Neuronal stem cell (in vitro differentiated cells): ENCODE measurements around the gene PLD5.

Experiments
- DNase-seq: peaks from one replicate; pipeline ENCODE4 v3.0.0-alpha.2; 2013; ENCODE audit warnings: low spot score
- H2AFZ ChIP-seq: one replicate; pipeline ENCODE4 v1.6.1; 2013; ENCODE audit warnings: mild to moderate bottlenecking, low read length, inconsistent platforms
- H2AK5ac ChIP-seq: 2 replicates; pipeline ENCODE4 v1.6.1; 2013; ENCODE audit warnings: low read depth, mild to moderate bottlenecking, inconsistent platforms, low read length, moderate library complexity, mixed read lengths
- H2BK120ac ChIP-seq: 2 replicates; pipeline ENCODE4 v1.6.1; 2013; ENCODE audit warnings: low read depth, mild to moderate bottlenecking, inconsistent platforms, low read length, moderate library complexity, mixed read lengths
- H2BK12ac ChIP-seq: one replicate; pipeline ENCODE4 v1.6.1; 2013; ENCODE audit warnings: low read length, inconsistent platforms
- H2BK15ac ChIP-seq: 2 replicates; pipeline ENCODE4 v1.6.1; 2013; ENCODE audit warnings: mild to moderate bottlenecking, low read length, inconsistent platforms, mixed read lengths
- H2BK5ac ChIP-seq: one replicate; pipeline ENCODE4 v1.6.1; 2013; ENCODE audit warnings: inconsistent platforms, mild to moderate bottlenecking, low read length, moderate library complexity
- H3K14ac ChIP-seq: one replicate; pipeline ENCODE4 v1.6.1; 2013; ENCODE audit warnings: low read length, inconsistent platforms
- H3K18ac ChIP-seq: 2 replicates; pipeline ENCODE4 v1.6.1; 2013; ENCODE audit warnings: low read length, inconsistent platforms
- H3K23ac ChIP-seq: 2 replicates; pipeline ENCODE4 v1.6.1; 2013; ENCODE audit warnings: low read depth, mild to moderate bottlenecking, mixed read lengths, low read length, inconsistent platforms; ENCODE audit not compliant: poor library complexity
- H3K27ac ChIP-seq: replicated peaks from 3 replicates; pipeline ENCODE4 v1.5.1; 2013; ENCODE audit warnings: low read length, inconsistent platforms
- H3K27me3 ChIP-seq, 3 experiments: 2 replicates each; pipeline ENCODE4 v1.6.1; 2013; ENCODE audit warnings: low read length in 3 of 3, mild to moderate bottlenecking in 2 of 3, inconsistent platforms in 1 of 3, low read depth in 1 of 3, mixed read lengths in 1 of 3, moderate library complexity in 1 of 3; ENCODE audit not compliant: control insufficient read depth in 3 of 3, insufficient read depth in 3 of 3
- H3K36me3 ChIP-seq, 2 donors: replicated peaks in 1 of 2; 2 replicates each; pipeline ENCODE4 v1.6.1; 2013; ENCODE audit warnings: low read length in 2 of 2; ENCODE audit not compliant: control insufficient read depth in 2 of 2, insufficient read depth in 2 of 2
- H3K4ac ChIP-seq: 2 replicates; pipeline ENCODE4 v1.6.1; 2013; ENCODE audit warnings: inconsistent platforms, mild to moderate bottlenecking, low read length, moderate library complexity
- H3K4me1 ChIP-seq, 2 donors: 1 replicate in 1 of 2; 2 replicates in 1 of 2; pipeline ENCODE4 v1.6.1; 2013; ENCODE audit warnings: low read length in 2 of 2, low read depth in 1 of 2; ENCODE audit not compliant: control insufficient read depth in 2 of 2, insufficient read depth in 1 of 2
- H3K4me2 ChIP-seq: one replicate; pipeline ENCODE4 v1.6.1; 2013; ENCODE audit warnings: mild to moderate bottlenecking, low read length, inconsistent platforms; ENCODE audit not compliant: insufficient read depth, poor library complexity, severe bottlenecking
- H3K4me3 ChIP-seq, 2 donors: 2 replicates each; pipeline ENCODE4 v1.5.1; 2013; ENCODE audit warnings: low read length in 2 of 2, mild to moderate bottlenecking in 2 of 2, inconsistent platforms in 1 of 2, moderate library complexity in 1 of 2
- H3K79me1 ChIP-seq: one replicate; pipeline ENCODE4 v1.6.1; 2013; ENCODE audit warnings: low read depth, mild to moderate bottlenecking, inconsistent platforms, low read length, moderate library complexity
- H3K9ac ChIP-seq: one replicate; pipeline ENCODE4 v1.6.1; 2013; ENCODE audit warnings: mild to moderate bottlenecking, low read depth, low read length, inconsistent platforms; ENCODE audit not compliant: poor library complexity
- H3K9me3 ChIP-seq, 2 donors: replicated peaks in 1 of 2; 2 replicates each; pipeline versions ENCODE3 to v1.6.1; 2013; ENCODE audit warnings: low read length in 2 of 2, mild to moderate bottlenecking in 2 of 2, inconsistent platforms in 1 of 2, low read depth in 1 of 2, mixed read lengths in 1 of 2, moderate library complexity in 1 of 2; ENCODE audit not compliant: control insufficient read depth in 2 of 2, insufficient read depth in 1 of 2
- H4K8ac ChIP-seq: one replicate; pipeline ENCODE4 v1.6.1; 2013; ENCODE audit warnings: low read depth, mild to moderate bottlenecking, inconsistent platforms, low read length, moderate library complexity
- H4K91ac ChIP-seq: one replicate; pipeline ENCODE4 v1.6.1; 2013; ENCODE audit warnings: low read length, low read depth, mild to moderate bottlenecking, inconsistent platforms; ENCODE audit not compliant: poor library complexity
- WGBS, 2 donors: extraction: QIAGEN DNeasy Blood & Tissue Kit; methylation state at CpG; one replicate each; pipeline ENCODE4 v1.1.7; 2013; ENCODE audit warnings: missing lambda C conversion rate in 2 of 2, mixed read lengths in 1 of 2; ENCODE audit not compliant: insufficient read length in 2 of 2, insufficient replicate concordance in 1 of 2; ENCODE audit errors: extremely low coverage in 2 of 2; 5-methylcytosine and 5-hydroxymethylcytosine counted together

PLD5 gene

DNA sequence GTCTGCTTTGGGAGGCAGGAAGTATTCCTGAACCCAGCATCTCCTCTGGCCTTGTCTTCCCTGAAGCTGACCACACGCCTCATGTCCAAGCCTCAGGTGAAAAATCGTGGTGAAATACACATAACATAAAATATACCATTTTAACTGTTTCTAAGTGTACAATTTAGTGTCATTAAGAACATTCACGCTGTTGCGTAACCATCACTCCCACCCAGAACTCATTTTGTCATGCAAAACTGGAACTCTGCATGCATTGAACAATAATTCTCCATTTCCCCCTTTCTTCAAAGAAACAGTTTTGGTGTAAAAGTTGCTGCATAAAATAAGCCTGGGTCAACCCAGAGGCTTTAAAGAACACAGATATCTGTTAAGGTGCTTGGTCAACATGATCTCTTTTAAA, 93.5 kb downstream of the PLD5 start:
- Histone ChIP-seq H2BK120ac (no peak overlapping the region), H2BK5ac (no peak overlapping the region), H3K18ac (no peak overlapping the region), H3K4me2 (no peak overlapping the region), H3K9me3 (peaks cover 0 to 5% of the 10 kb centered on the region in 2 donors), H3K4me3 (no peak overlapping the region), H3K27ac (no peak overlapping the region), H2AK5ac (no peak overlapping the region), H4K91ac (no peak overlapping the region), H3K14ac (no peak overlapping the region), H2BK12ac (no peak overlapping the region), H3K27me3 (no peaks in the 10 kb centered on the region), H3K4me1 (no peaks in the 10 kb centered on the region), H3K23ac (no peak overlapping the region), H3K36me3 (no peaks in the 10 kb centered on the region), H2BK15ac (no peak overlapping the region), H3K4ac (no peak overlapping the region), H2AFZ (no peak overlapping the region), H3K9ac (no peak overlapping the region), H4K8ac (no peak overlapping the region), H3K79me1 (no peaks in the 10 kb centered on the region)
- WGBS, 2 donors = no CpG with 5 or more reads among the region's 4 CpGs
- DNase-seq = no peak

DNA sequence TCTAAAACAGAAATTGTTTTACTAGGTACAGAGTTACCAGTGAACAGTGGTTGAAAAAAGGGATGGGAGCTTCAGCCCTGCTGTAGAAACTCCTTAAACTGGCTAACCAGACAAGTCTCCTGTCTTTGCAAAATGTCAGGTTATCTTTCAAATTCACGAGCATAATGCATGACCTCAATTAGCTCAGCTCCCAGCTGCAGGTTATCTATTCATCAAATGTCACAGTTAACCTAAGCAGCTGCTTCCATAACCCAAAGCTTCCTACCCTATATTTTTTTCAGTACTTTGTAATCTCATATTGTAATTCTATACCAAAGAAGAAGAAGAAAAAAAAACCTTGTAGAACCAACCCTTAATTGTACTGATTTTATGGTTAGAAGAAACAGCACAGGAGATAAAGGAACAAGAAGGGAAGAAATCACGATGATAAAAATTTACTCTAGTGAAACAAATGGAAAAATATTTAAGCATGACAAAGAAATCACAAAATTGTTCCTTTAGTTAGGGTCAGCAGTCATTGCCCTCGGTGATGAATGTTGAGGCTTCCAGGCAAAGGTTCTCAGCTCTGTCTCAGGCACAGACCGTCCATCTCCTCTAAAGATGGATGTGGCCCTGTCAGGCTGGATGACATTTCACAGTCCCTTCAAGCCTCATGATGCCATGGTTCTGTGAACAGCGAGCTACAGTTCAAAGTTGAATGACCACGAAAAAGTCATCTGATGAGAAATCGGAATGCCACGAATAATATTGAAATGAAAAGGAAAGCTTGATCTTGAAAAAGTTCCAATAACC, 95.9 kb downstream of the PLD5 start:
- peaks cover 0 to 5% of the 10 kb centered on the region in 2 donors for H3K9me3 ChIP-seq
- no peak overlapping the region for H2BK12ac ChIP-seq
- H4K91ac ChIP-seq = no peak overlapping the region
- H2AFZ ChIP-seq = no peak overlapping the region
- H3K79me1 ChIP-seq = no peaks in the 10 kb centered on the region
- no peak overlapping the region for H3K4me2 ChIP-seq
- H3K18ac ChIP-seq = no peak overlapping the region
- H3K36me3 ChIP-seq = no peaks in the 10 kb centered on the region
- H3K9ac ChIP-seq = no peak overlapping the region
- DNase-seq = no peak
- H3K14ac ChIP-seq = no peak overlapping the region
- no peak overlapping the region for H3K23ac ChIP-seq
- H3K27ac ChIP-seq = no peak overlapping the region
- no peak overlapping the region for H2BK5ac ChIP-seq
- H2BK120ac ChIP-seq = no peak overlapping the region
- no peak overlapping the region for H4K8ac ChIP-seq
- no peak overlapping the region for H3K4ac ChIP-seq
- no peak overlapping the region for H3K4me3 ChIP-seq
- no peak overlapping the region for H2AK5ac ChIP-seq
- no peaks in the 10 kb centered on the region for H3K4me1 ChIP-seq
- no peaks in the 10 kb centered on the region for H3K27me3 ChIP-seq
- no CpG with 5 or more reads among the region's 8 CpGs for WGBS, 2 donors
- no peak overlapping the region for H2BK15ac ChIP-seq

DNA sequence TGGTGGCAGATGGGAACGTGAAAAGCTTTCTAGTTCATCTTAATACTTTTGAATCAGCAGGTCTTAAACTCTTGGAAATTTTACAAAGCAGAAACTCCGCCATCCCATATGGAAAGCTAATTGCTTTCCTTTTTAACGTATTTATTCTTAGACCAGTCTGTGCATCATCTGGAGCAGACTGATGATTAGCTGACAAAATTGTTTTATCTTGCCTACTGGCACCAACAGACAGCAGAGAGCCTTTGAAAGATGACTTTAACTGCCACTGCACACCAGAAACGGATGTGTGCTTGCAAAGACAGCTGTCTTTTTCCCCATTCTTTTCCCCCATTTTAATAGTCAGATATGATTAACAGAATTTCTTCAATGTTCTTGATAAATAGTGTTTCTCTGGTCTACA, 97.0 kb downstream of the PLD5 start:
- H2AFZ ChIP-seq = no peak overlapping the region
- no peak overlapping the region for H3K4ac ChIP-seq
- H4K8ac ChIP-seq = no peak overlapping the region
- H3K23ac ChIP-seq = no peak overlapping the region
- H2BK120ac ChIP-seq = no peak overlapping the region
- no CpG with 5 or more reads among the region's 4 CpGs for WGBS, 2 donors
- H4K91ac ChIP-seq = no peak overlapping the region
- H3K14ac ChIP-seq = no peak overlapping the region
- no peaks in the 10 kb centered on the region for H3K4me1 ChIP-seq
- no peak overlapping the region for H3K18ac ChIP-seq
- no peak overlapping the region for H2BK12ac ChIP-seq
- H3K27ac ChIP-seq = no peak overlapping the region
- H3K4me2 ChIP-seq = no peak overlapping the region
- no peak for DNase-seq
- no peak overlapping the region for H2AK5ac ChIP-seq
- H3K9ac ChIP-seq = no peak overlapping the region
- H3K27me3 ChIP-seq = no peaks in the 10 kb centered on the region
- no peak overlapping the region for H2BK15ac ChIP-seq
- no peaks in the 10 kb centered on the region for H3K79me1 ChIP-seq
- peaks cover 0 to 5% of the 10 kb centered on the region in 2 donors for H3K9me3 ChIP-seq
- H3K4me3 ChIP-seq = no peak overlapping the region
- H3K36me3 ChIP-seq = no peaks in the 10 kb centered on the region
- H2BK5ac ChIP-seq = no peak overlapping the region

DNA sequence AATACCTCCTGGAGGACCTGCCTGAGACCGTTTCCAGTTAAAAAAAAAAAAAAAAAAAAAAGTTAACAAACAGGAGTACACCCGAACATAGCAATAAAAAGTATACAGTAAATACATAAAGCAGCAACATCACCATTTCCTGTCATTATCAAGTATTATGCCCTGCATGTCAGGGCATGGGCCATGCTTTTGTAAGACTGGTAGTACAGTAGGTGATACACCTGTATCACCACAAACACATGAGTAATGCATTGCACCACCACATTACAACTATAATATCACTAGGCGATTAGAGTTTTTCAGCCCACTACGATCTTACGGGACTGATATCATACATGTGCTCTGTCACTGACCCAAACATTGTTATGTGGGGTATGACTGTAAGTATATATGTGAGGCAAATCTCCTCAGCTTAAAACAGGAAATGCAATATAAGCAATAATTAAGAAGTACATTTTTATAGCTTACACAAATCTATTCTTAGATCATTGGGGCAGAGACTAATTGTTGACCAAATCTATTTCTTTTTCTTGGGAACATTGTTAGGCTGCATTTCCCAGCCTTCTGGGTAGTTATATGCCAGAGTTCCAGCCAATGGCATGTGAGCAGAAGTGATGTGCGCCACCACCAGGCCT, 98.1 kb downstream of the PLD5 start:
- Histone ChIP-seq H4K8ac (no peak overlapping the region), H2BK5ac (no peak overlapping the region), H3K9me3 (peaks cover 0 to 3% of the 10 kb centered on the region in 2 donors), H2AK5ac (no peak overlapping the region), H3K4ac (no peak overlapping the region), H2AFZ (no peak overlapping the region), H3K79me1 (no peaks in the 10 kb centered on the region), H3K27me3 (no peaks in the 10 kb centered on the region), H3K27ac (no peak overlapping the region), H2BK120ac (no peak overlapping the region), H3K14ac (no peak overlapping the region), H3K18ac (no peak overlapping the region), H4K91ac (no peak overlapping the region), H3K4me1 (no peaks in the 10 kb centered on the region), H3K36me3 (no peaks in the 10 kb centered on the region), H3K4me2 (no peak overlapping the region), H2BK15ac (no peak overlapping the region), H3K4me3 (no peak overlapping the region), H3K9ac (no peak overlapping the region), H2BK12ac (no peak overlapping the region), H3K23ac (no peak overlapping the region)
- no peak for DNase-seq
- whole genome bisulfite sequencing, 2 donors = no CpG with 5 or more reads among the region's 6 CpGs
